HEK293 (cell line): Measurements from ENCODE around the gene VASH2.
"Not testable (repeated sequence)": the region's sequence is repeated elsewhere in the genome, so short reads cannot be mapped to it uniquely, and the experiment has no call there.

Experiments used
- CTCF ChIA-PET: fragments of 350-600 bp; formaldehyde crosslinking; extraction: SDS; loops from one replicate; lab custom pipeline; 2021; ENCODE audit warnings: antibody characterized with exemption; lab: Yijun Ruan, JAX
- POLR2A ChIA-PET: fragments of 300-600 bp; formaldehyde crosslinking; extraction: SDS; loops from one replicate; lab custom pipeline; 2020; ENCODE audit warnings: antibody characterized with exemption, inconsistent platforms; lab: Yijun Ruan, JAX
- H3K27ac ChIP-seq: fragments of 200-500 bp; sonication (Bioruptor generic); 2 replicates; pipeline ENCODE4 v1.5.1; 2014; ENCODE audit warnings: low read depth, low read length, control low read depth, inconsistent platforms; ENCODE audit errors: extremely low read depth
- H3K36me3 ChIP-seq, 2 experiments: fragments of 200-500 bp in 1 of 2; sonication (Bioruptor generic) in 1 of 2; 1 replicate in 1 of 2; 2 replicates in 1 of 2; pipeline ENCODE4 v1.5.1; 2014 to 2017; ENCODE audit warnings: inconsistent platforms in 2 of 2, low read length in 2 of 2; ENCODE audit not compliant: control insufficient read depth in 2 of 2, insufficient read depth in 1 of 2
- H3K4me1 ChIP-seq: fragments of 200-500 bp; sonication (Bioruptor generic); 2 replicates; pipeline ENCODE4 v1.5.1; 2014; ENCODE audit warnings: mild to moderate bottlenecking, low read length, inconsistent platforms; ENCODE audit not compliant: control insufficient read depth, insufficient read depth
- H3K4me3 ChIP-seq: 2 replicates; pipeline ENCODE4 v1.5.1; 2011; ENCODE audit warnings: low read depth, mild to moderate bottlenecking, control low read depth, low read length, moderate library complexity
- H3K9me3 ChIP-seq: fragments of 200-500 bp; sonication (Bioruptor generic); 2 replicates; pipeline ENCODE4 v1.5.1; 2014; ENCODE audit warnings: low read depth, low read length, inconsistent platforms; ENCODE audit not compliant: control insufficient read depth, insufficient read depth
- GFI1B ChIP-seq: fragments of 450-650 bp; formaldehyde crosslinking; IDR thresholded peaks from 2 replicates; pipeline ENCODE4 v1.5.1; 2016; ENCODE audit warnings: missing biosample characterization, missing genetic modification characterization
- GLIS1 ChIP-seq: fragments of 450-650 bp; formaldehyde crosslinking; IDR thresholded peaks from 2 replicates; pipeline ENCODE4 v1.5.1; 2016; ENCODE audit warnings: missing biosample characterization, missing genetic modification characterization
- OSR2 ChIP-seq: fragments of 450-650 bp; formaldehyde crosslinking; IDR thresholded peaks from 2 replicates; pipeline ENCODE4 v1.5.1; 2016; ENCODE audit warnings: missing biosample characterization, missing genetic modification characterization
- SCRT2 ChIP-seq: fragments of 450-650 bp; formaldehyde crosslinking; IDR thresholded peaks from 2 replicates; pipeline ENCODE4 v1.5.1; 2016; ENCODE audit warnings: missing biosample characterization, missing genetic modification characterization
- ZBTB10 ChIP-seq: fragments of 450-650 bp; formaldehyde crosslinking; IDR thresholded peaks from 2 replicates; pipeline ENCODE4 v1.5.1; 2016; ENCODE audit warnings: missing biosample characterization, missing genetic modification characterization
- ZBTB44 ChIP-seq: fragments of 450-650 bp; IDR thresholded peaks from 2 replicates; pipeline ENCODE4 v1.5.1; 2018; ENCODE audit warnings: missing biosample characterization, mild to moderate bottlenecking, missing genetic modification characterization
- ZBTB48 ChIP-seq: fragments of 450-650 bp; formaldehyde crosslinking; IDR thresholded peaks from 2 replicates; pipeline ENCODE4 v1.5.1; 2016; ENCODE audit warnings: missing biosample characterization, missing genetic modification characterization
- ZBTB7A ChIP-seq: fragments of 450-650 bp; formaldehyde crosslinking; IDR thresholded peaks from 2 replicates; pipeline ENCODE4 v1.5.1; 2016; ENCODE audit warnings: low read depth, missing biosample characterization, missing genetic modification characterization
- ZFHX2 ChIP-seq: fragments of 450-650 bp; formaldehyde crosslinking; conservative IDR thresholded peaks from 2 replicates; pipeline ENCODE4 v1.5.1; 2016; ENCODE audit warnings: missing biosample characterization, missing genetic modification characterization
- ZNF157 ChIP-seq: fragments of 450-650 bp; formaldehyde crosslinking; IDR thresholded peaks from 2 replicates; pipeline ENCODE4 v1.5.1; 2016; ENCODE audit warnings: missing biosample characterization, missing genetic modification characterization
- ZNF16 ChIP-seq: fragments of 450-650 bp; formaldehyde crosslinking; IDR thresholded peaks from 2 replicates; pipeline ENCODE4 v1.5.1; 2016; ENCODE audit warnings: low read depth, missing biosample characterization, missing genetic modification characterization
- ZNF292 ChIP-seq: fragments of 450-650 bp; formaldehyde crosslinking; IDR thresholded peaks from 2 replicates; pipeline ENCODE4 v1.5.1; 2016; ENCODE audit warnings: low read depth, missing biosample characterization, missing genetic modification characterization, borderline replicate concordance
- ZNF48 ChIP-seq: fragments of 450-650 bp; formaldehyde crosslinking; IDR thresholded peaks from 2 replicates; pipeline ENCODE4 v1.5.1; 2016; ENCODE audit warnings: missing biosample characterization, missing genetic modification characterization
- ZNF488 ChIP-seq: fragments of 450-650 bp; formaldehyde crosslinking; IDR thresholded peaks from 2 replicates; pipeline ENCODE4 v1.5.1; 2016; ENCODE audit warnings: missing biosample characterization, missing genetic modification characterization
- ZNF549 ChIP-seq: fragments of 450-650 bp; IDR thresholded peaks from 2 replicates; pipeline ENCODE4 v1.5.1; 2018; ENCODE audit warnings: missing biosample characterization, missing genetic modification characterization, mild to moderate bottlenecking, inconsistent platforms, moderate library complexity
- ZNF585B ChIP-seq: fragments of 450-650 bp; formaldehyde crosslinking; IDR thresholded peaks from 2 replicates; pipeline ENCODE4 v1.5.1; 2016; ENCODE audit warnings: missing biosample characterization, missing genetic modification characterization
- ZNF777 ChIP-seq: fragments of 450-650 bp; formaldehyde crosslinking; IDR thresholded peaks from 2 replicates; pipeline ENCODE4 v1.5.1; 2017; ENCODE audit warnings: missing biosample characterization, missing genetic modification characterization, borderline replicate concordance
- ZNF837 ChIP-seq: fragments of 450-650 bp; formaldehyde crosslinking; IDR thresholded peaks from 2 replicates; pipeline ENCODE4 v1.5.1; 2016; ENCODE audit warnings: missing biosample characterization, missing genetic modification characterization
- ZNF843 ChIP-seq: fragments of 450-650 bp; formaldehyde crosslinking; IDR thresholded peaks from 2 replicates; pipeline ENCODE4 v1.5.1; 2016; ENCODE audit warnings: missing biosample characterization, missing genetic modification characterization
- TF ChIP-seq, protein P1 (sequence below): fragments of 450-650 bp; formaldehyde crosslinking; IDR thresholded peaks from 2 replicates; pipeline ENCODE4 v1.5.1; 2016; ENCODE audit warnings: missing biosample characterization, missing genetic modification characterization
- TF ChIP-seq, protein P2 (sequence below): fragments of 450-650 bp; formaldehyde crosslinking; IDR thresholded peaks from 2 replicates; pipeline ENCODE4 v1.5.1; 2016; ENCODE audit warnings: missing biosample characterization, missing genetic modification characterization
- TF ChIP-seq, protein P3 (sequence below): fragments of 450-650 bp; formaldehyde crosslinking; IDR thresholded peaks from 2 replicates; pipeline ENCODE4 v1.5.1; 2016; ENCODE audit warnings: missing biosample characterization, missing genetic modification characterization

Gene VASH2

DNA sequence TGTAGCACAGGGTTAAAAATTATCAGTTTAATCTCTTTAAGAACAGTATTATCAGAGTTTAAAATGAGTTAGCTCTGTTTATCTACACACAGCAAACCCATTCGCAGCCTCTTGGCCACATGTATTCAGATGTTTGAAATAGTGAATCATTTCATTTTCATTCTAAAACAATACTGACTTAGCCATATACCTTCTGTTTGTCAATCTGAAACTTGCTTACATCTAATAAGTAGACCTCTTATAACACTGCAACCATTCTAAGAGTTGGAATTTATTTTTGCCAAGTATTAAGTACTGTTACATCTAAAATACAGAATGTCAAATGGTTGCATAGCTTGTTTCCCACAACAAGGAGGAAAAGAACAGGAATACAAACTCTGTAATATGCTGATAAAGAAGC lies 39.9 kb downstream of the VASH2 start:
- CTCF ChIA-PET = interaction anchor here (0.6 to 0.9 kb wide), 2 partner anchors 47 to 69 kb away, joined by 3 to 5 read pairs; no protein-coding TSS in a partner anchor
- POLR2A ChIA-PET = no interaction called here
- no peak overlapping the region for H3K27ac ChIP-seq
- H3K4me3 ChIP-seq = no peak overlapping the region
- no peaks in the 10 kb centered on the region for H3K9me3 ChIP-seq
- TF ChIP-seq ZNF16 (tag by site-specific recombination) = no peak
- TF ChIP-seq, protein P1, sequence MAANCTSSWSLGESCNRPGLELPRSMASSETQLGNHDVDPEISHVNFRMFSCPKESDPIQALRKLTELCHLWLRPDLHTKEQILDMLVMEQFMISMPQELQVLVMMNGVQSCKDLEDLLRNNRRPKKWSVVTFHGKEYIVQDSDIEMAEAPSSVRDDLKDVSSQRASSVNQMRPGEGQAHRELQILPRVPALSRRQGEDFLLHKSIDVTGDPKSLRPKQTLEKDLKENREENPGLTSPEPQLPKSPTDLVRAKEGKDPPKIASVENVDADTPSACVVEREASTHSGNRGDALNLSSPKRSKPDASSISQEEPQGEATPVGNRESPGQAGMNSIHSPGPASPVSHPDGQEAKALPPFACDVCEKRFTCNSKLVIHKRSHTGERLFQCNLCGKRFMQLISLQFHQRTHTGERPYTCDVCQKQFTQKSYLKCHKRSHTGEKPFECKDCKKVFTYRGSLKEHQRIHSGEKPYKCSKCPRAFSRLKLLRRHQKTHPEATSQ (tag by site-specific recombination) = no peak
- no peak for TF ChIP-seq ZNF777
- TF ChIP-seq ZBTB48 (tag by site-specific recombination) = no peak
- no peak for TF ChIP-seq ZFHX2
- TF ChIP-seq ZNF585B (tag by site-specific recombination) = no peak
- TF ChIP-seq ZNF843 (tag by site-specific recombination) = no peak
- no peak for TF ChIP-seq ZBTB10
- no peak for TF ChIP-seq GLIS1 (tag by site-specific recombination)
- TF ChIP-seq, protein P2, sequence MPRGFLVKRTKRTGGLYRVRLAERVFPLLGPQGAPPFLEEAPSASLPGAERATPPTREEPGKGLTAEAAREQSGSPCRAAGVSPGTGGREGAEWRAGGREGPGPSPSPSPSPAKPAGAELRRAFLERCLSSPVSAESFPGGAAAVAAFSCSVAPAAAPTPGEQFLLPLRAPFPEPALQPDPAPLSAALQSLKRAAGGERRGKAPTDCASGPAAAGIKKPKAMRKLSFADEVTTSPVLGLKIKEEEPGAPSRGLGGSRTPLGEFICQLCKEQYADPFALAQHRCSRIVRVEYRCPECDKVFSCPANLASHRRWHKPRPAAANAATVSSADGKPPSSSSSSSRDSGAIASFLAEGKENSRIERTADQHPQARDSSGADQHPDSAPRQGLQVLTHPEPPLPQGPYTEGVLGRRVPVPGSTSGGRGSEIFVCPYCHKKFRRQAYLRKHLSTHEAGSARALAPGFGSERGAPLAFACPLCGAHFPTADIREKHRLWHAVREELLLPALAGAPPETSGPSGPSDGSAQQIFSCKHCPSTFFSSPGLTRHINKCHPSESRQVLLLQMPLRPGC (tag by site-specific recombination) = no peak
- TF ChIP-seq, protein P3, sequence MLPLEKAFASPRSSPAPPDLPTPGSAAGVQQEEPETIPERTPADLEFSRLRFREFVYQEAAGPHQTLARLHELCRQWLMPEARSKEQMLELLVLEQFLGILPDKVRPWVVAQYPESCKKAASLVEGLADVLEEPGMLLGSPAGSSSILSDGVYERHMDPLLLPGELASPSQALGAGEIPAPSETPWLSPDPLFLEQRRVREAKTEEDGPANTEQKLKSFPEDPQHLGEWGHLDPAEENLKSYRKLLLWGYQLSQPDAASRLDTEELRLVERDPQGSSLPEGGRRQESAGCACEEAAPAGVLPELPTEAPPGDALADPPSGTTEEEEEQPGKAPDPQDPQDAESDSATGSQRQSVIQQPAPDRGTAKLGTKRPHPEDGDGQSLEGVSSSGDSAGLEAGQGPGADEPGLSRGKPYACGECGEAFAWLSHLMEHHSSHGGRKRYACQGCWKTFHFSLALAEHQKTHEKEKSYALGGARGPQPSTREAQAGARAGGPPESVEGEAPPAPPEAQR (tag by site-specific recombination) = no peak
- H3K36me3 ChIP-seq = peaks cover 15 to 23% of the 10 kb centered on the region in 2 experiments
- H3K4me1 ChIP-seq = no peaks in the 10 kb centered on the region

GRCh38 chr1:212993960-212994359 lies 43.6 kb downstream of the VASH2 start:
- H3K4me1 ChIP-seq = not testable (repeated sequence)

DNA sequence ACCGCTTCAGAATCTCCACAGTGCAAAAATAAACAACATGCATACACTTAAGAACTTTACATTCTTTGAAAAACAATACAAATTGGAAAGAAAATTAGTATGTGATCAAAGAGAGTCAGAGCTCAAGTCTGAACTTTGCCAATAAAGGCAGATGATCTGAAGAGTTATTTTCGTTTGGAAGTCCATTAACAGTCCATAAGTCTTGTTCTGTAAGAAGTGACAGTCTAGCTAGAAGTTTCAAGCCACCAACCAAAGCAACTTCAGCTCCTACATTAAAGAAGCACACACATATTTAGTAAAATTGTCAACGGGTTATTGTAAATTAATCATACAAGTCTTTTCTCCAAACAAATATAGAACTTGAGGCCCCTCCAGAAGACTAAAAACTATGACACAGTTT lies 44.6 kb downstream of the VASH2 start:
- ChIA-PET POLR2A (no interaction called here), CTCF (interaction anchor here (0.6 to 3.5 kb wide), 40 partner anchors 8 to 539 kb away, joined by 3 to 20 read pairs (median 4); no protein-coding TSS in a partner anchor)
- H3K4me1 ChIP-seq = no peaks in the 10 kb centered on the region
- H3K27ac ChIP-seq = no peak overlapping the region
- H3K4me3 ChIP-seq = no peak overlapping the region
- peaks cover 28 to 29% of the 10 kb centered on the region in 2 experiments for H3K36me3 ChIP-seq
- no peaks in the 10 kb centered on the region for H3K9me3 ChIP-seq
- TF ChIP-seq ZNF48 = no peak
- TF ChIP-seq ZBTB44 (tag by site-specific recombination) = no peak
- TF ChIP-seq ZNF157 (tag by site-specific recombination) = no peak
- no peak for TF ChIP-seq ZNF488 (tag by site-specific recombination)
- TF ChIP-seq ZNF549 (tag by site-specific recombination) = no peak
- TF ChIP-seq OSR2 (tag by site-specific recombination) = no peak
- TF ChIP-seq ZNF292 = no peak
- no peak for TF ChIP-seq SCRT2 (tag by site-specific recombination)
- TF ChIP-seq GFI1B (tag by site-specific recombination) = no peak
- TF ChIP-seq ZBTB7A (tag by site-specific recombination) = no peak
- no peak for TF ChIP-seq ZNF837

More at GRCh38 chr1:212993960-212994359, 43.6 kb downstream of the VASH2 start:
- POLR2A ChIA-PET, H3K27ac ChIP-seq, H3K9me3 ChIP-seq, H3K4me3 ChIP-seq: not testable (repeated sequence)
- peaks cover 25 to 29% of the 10 kb centered on the region in 2 experiments for H3K36me3 ChIP-seq
- CTCF ChIA-PET = interaction anchor here (0.7 to 3.5 kb wide), 14 partner anchors 8 to 538 kb away, joined by 4 to 20 read pairs (median 8); no protein-coding TSS in a partner anchor
